Ovary (tissue), 9 donors: ENCODE results near the gene PUS3. TPM values are rescaled to one million over a fixed set of nuclear protein-coding genes. Genes with fewer than 3 reads are reported as not detected.
"Not testable (repeated sequence)": the region's sequence is repeated elsewhere in the genome, so short reads cannot be mapped to it uniquely, and the experiment has no call there.

Experiments used
- DNase-seq, 5 donors: peaks; one replicate each; pipeline ENCODE4 v3.0.0-alpha.2; 2019 to 2020
- H3K27ac ChIP-seq, 2 donors: fragments of 200-600 bp; one replicate each; pipeline versions ENCODE4 v1.5.1 to v1.8.0; 2019 to 2022
- H3K27me3 ChIP-seq: fragments of 200-600 bp; one replicate; pipeline ENCODE4 v1.8.0; 2022
- H3K36me3 ChIP-seq: fragments of 200-600 bp; sonication (generic); one replicate; pipeline ENCODE4 v1.5.1; 2019
- H3K4me1 ChIP-seq: one replicate; pipeline ENCODE4 v1.8.1; 2013; ENCODE audit warnings: mild to moderate bottlenecking, moderate library complexity; ENCODE audit not compliant: insufficient read depth
- H3K4me3 ChIP-seq: fragments of 200-600 bp; sonication (generic); one replicate; pipeline ENCODE4 v1.5.1; 2017
- H3K9me3 ChIP-seq, 2 donors: fragments of 200-600 bp in 1 of 2; sonication (generic) in 1 of 2; one replicate each; pipeline versions ENCODE4 v1.5.1 to v1.8.1; 2013 to 2019; ENCODE audit warnings: mild to moderate bottlenecking in 1 of 2, moderate library complexity in 1 of 2
- EP300 ChIP-seq: sonication (generic); formaldehyde crosslinking; IDR thresholded peaks from one replicate; pipeline ENCODE4 v1.6.1; 2017; ENCODE audit warnings: antibody characterized with exemption
- POLR2A ChIP-seq: fragments of 450-650 bp; IDR thresholded peaks from one replicate; pipeline ENCODE4 v1.6.1; 2017; ENCODE audit warnings: antibody characterized with exemption, mild to moderate bottlenecking, moderate library complexity
- WGBS, 3 donors: extraction: QIAGEN DNeasy Blood & Tissue Kit in 1 of 3; methylation state at CpG; one replicate each; pipeline versions ENCODE4 v1.1.5 to v1.1.7; 2013 to 2017; 5-methylcytosine and 5-hydroxymethylcytosine counted together
- intact Hi-C, 4 donors: fragments of 100-400 bp; cut with DNase I; formaldehyde crosslinking; loops; one replicate each; pipeline versions ENCODE4 v1.11.0 to v1.15.1; 2022 to 2023
- polyA plus RNA-seq, 2 donors: library from polyadenylated mRNA; stranded (reverse); fragments of 200-250 nt in 1 of 2; fragments of 350-450 nt in 1 of 2; fragmentation: Illumina TruSeq in 1 of 2; extraction: RNeasy Lipid Tissue Mini Kit (QIAGEN cat#74804) in 1 of 2; gene quantifications; one replicate each; pipeline ENCODE4 v1.2.3, GENCODE V29; 2013 to 2014
- total RNA-seq, 7 donors: library from RNA; depleted of rRNA in 2 of 7; stranded (reverse); fragments of >200 nt in 2 of 7; fragmentation: NEBNext Ultra II Directional in 3 of 7; extraction: Animal tissue kit (Norgen Biotek cat#: 25700) in 3 of 7; gene quantifications; one replicate each; pipeline versions ENCODE4 v1.1.0 to v1.2.4, GENCODE V29; 2016 to 2023
- TF ChIP-seq, protein P1 (sequence below), 3 donors: fragments of 450-650 bp in 2 of 3; fragments of 200-600 bp in 1 of 3; IDR thresholded peaks; one replicate each; pipeline versions ENCODE4 v1.5.1 to v1.8.0; 2016 to 2022; ENCODE audit warnings: antibody characterized with exemption in 3 of 3, mild to moderate bottlenecking in 1 of 3
- donor health status: DM: no; HTN: no; CAD: no; lungs with moderate emphysema.
- donor health status: DM: no; HTN: no; CAD: no.
- donor health status: Bipolar disorder and iron deficiency.
- donor health status: DM: yes; HTN: yes; CAD: no.
- donor health status: DM: no; HTN: no; CAD: no.
- donor health status: DM: yes; HTN: yes; CAD: no.

The PUS3 gene
- total and polyA plus RNA-seq, 9 donors, result 3.8 to 16.7 (median 8.9) TPM

DNA sequence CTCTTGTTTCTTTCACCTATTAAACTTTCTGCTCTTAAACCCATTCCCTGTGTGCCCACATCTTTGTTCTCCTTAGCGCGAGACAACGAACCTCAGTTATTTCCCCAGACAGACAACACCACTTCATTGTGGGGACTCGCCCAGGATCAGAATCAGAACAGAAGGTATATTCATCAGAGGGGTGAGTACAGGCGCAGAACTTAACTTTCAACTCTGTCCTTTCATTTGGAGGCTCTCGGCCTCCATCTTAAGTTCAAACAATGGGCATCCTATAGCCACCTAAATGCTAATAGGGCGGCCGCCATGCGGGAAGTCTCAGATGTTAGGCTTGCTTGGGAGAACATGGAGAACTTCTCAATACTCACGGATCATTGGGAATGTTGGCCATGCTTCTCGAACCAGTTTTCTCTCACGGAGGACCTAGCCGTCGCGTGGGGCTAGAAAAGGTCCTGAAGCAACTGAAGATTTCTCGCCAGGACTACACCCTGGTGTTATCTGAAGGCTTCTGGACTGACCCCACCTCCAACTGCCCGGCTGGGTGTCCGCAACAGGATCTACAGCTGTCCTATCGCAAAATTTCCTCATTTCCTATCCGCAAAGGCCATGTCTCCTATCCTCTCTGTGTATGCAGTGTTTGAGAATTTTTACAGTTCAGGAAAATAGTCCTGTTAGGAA, 29.0 kb downstream of the PUS3 start:
- no peaks in the 10 kb centered on the region for H3K36me3 ChIP-seq
- intact Hi-C loops, result no loop called here
- H3K9me3 ChIP-seq, result no peaks in the 10 kb centered on the region
- H3K27me3 ChIP-seq, result no peaks in the 10 kb centered on the region
- DNase-seq, result no peak
- no peaks in the 10 kb centered on the region for H3K4me1 ChIP-seq
- no peak overlapping the region for H3K4me3 ChIP-seq
- no peak overlapping the region for H3K27ac ChIP-seq
- TF ChIP-seq, protein P1, sequence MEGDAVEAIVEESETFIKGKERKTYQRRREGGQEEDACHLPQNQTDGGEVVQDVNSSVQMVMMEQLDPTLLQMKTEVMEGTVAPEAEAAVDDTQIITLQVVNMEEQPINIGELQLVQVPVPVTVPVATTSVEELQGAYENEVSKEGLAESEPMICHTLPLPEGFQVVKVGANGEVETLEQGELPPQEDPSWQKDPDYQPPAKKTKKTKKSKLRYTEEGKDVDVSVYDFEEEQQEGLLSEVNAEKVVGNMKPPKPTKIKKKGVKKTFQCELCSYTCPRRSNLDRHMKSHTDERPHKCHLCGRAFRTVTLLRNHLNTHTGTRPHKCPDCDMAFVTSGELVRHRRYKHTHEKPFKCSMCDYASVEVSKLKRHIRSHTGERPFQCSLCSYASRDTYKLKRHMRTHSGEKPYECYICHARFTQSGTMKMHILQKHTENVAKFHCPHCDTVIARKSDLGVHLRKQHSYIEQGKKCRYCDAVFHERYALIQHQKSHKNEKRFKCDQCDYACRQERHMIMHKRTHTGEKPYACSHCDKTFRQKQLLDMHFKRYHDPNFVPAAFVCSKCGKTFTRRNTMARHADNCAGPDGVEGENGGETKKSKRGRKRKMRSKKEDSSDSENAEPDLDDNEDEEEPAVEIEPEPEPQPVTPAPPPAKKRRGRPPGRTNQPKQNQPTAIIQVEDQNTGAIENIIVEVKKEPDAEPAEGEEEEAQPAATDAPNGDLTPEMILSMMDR (IDR thresholded peaks at IDR 0.05), result no peak
- TF ChIP-seq EP300 (no peak), POLR2A (no peak)
- 47 to 77% (median 55%) methylated on average over 20 of the region's 20 CpGs for WGBS, 3 donors

DNA sequence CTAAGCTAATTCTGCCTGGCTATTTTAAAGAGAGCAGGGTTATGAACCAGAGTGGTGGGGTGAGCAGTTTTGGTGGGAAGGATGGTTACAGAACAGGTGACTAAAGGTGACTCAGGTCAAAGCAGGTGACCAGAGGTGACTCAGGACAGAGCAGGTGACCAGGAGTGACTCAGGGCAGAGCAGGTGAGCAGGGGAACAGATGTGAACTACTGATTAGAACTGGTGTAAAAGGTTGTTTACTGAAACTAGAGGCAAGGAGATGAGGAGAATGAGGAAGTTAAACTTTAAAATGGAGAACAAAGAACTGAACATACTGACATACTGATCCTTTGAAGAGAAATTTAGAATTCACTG, 30.9 kb downstream of the PUS3 start:
- intact Hi-C loops, result no loop called here
- Histone ChIP-seq H3K9me3 (no peaks in the 10 kb centered on the region), H3K4me1 (no peaks in the 10 kb centered on the region)

DNA sequence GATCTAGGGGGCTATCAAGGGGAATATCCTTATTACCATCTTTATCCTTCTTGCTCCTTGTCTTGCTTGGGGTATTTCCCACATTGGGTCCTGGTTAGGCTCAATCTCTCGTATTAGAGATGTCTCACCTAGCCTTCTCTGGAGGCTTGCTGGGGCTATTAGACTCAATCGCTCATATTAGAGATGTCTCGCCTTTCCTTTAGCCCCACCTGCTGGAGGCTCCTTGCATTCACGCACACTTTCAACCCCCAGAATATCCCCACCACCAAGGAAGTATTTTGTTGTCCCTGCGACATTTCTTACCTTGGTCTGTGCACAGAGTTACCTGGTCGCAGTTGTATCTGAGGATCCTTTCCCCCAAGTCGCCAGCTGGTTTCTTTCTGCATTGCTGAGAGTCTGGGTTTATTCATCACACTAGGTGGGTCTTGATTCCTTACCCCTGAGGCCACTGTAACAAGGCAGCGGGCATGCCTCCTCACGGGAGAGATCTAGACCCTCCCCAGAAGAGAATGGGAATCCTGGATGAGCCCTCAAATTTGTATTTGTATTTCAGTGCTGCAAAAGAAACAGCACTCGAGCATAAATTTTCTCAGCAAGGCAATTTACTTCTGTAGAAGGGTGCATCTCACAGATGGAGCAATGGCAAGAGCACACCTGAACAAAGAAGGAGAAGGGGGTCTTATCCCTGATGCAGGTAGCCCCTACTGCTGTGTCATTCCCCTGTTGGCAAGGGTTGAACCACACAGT, 31.4 kb downstream of the PUS3 start:
- Histone ChIP-seq H3K27me3 (no peaks in the 10 kb centered on the region), H3K27ac (no peak overlapping the region), H3K36me3 (no peaks in the 10 kb centered on the region), H3K9me3 (no peaks in the 10 kb centered on the region), H3K4me1 (no peaks in the 10 kb centered on the region), H3K4me3 (no peak overlapping the region)
- TF ChIP-seq EP300, result no peak
- TF ChIP-seq POLR2A, result no peak
- TF ChIP-seq, protein P1 (IDR thresholded peaks at IDR 0.05), result no peak
- DNase-seq, result no peak
- intact Hi-C loops, result no loop called here
- 70 to 72% (median 70%) methylated on average over 10 of the region's 10 CpGs for WGBS, 3 donors

More for the DNA sequence above, 30.9 kb downstream of the PUS3 start:
- DNase-seq, result no peak
- Histone ChIP-seq H3K36me3 (no peaks in the 10 kb centered on the region), H3K4me3 (no peak overlapping the region), H3K27ac (no peak overlapping the region), H3K27me3 (no peaks in the 10 kb centered on the region)
- TF ChIP-seq POLR2A (no peak), EP300 (no peak)
- TF ChIP-seq, protein P1 (IDR thresholded peaks at IDR 0.05), result no peak

DNA sequence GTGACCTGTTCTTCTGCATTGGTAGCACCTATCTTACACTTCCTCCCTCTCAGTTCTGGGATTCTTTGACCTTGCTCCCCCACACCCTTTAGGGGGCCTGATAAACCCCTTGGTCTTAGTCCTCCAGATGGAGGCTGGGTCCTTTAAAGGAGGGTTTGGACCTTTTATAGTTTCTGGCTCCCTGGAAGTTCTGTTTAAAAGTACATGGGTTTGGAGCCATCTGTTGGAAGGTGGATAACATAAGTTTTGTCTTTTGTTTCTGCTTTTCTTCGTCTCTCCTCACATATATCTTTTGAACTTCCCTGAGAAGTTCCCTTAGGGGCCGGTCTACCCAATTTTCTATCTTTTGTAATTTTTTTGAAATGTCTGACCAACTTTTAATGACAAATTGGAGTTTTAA, 33.5 kb downstream of the PUS3 start:
- intact Hi-C loops, result no loop called here
- TF ChIP-seq, protein P1 (IDR thresholded peaks at IDR 0.05), result no peak
- TF ChIP-seq EP300 (no peak), POLR2A (no peak)
- DNase-seq, result no peak
- Histone ChIP-seq H3K4me3 (no peak overlapping the region), H3K36me3 (no peaks in the 10 kb centered on the region), H3K9me3 (no peaks in the 10 kb centered on the region), H3K27me3 (no peaks in the 10 kb centered on the region), H3K4me1 (no peaks in the 10 kb centered on the region), H3K27ac (no peak overlapping the region)
- WGBS, 3 donors, result 41 to 52% (median 42%) methylated on average over 2 of the region's 2 CpGs

GRCh38 chr11:125865354-125865753, 37.7 kb downstream of the PUS3 start:
- 91 to 97% (median 92%) methylated on average over 4 of the region's 4 CpGs for WGBS, 3 donors
- H3K36me3 ChIP-seq, DNase-seq, H3K4me1 ChIP-seq, H3K27me3 ChIP-seq, intact Hi-C loops, H3K27ac ChIP-seq, H3K9me3 ChIP-seq, H3K4me3 ChIP-seq: not testable (repeated sequence)

- intact Hi-C loops, H3K36me3 ChIP-seq, H3K27ac ChIP-seq, H3K27me3 ChIP-seq, DNase-seq, H3K4me1 ChIP-seq, H3K9me3 ChIP-seq, H3K4me3 ChIP-seq: not testable (repeated sequence)
- WGBS, 3 donors, result 97 to 100% methylated on average over 4 to 25 of the region's 33 CpGs; no CpG with 5 or more reads in 1 of the 3 donors
Measured at GRCh38 chr11:125862786-125863185, 40.2 kb downstream of the PUS3 start.

DNA sequence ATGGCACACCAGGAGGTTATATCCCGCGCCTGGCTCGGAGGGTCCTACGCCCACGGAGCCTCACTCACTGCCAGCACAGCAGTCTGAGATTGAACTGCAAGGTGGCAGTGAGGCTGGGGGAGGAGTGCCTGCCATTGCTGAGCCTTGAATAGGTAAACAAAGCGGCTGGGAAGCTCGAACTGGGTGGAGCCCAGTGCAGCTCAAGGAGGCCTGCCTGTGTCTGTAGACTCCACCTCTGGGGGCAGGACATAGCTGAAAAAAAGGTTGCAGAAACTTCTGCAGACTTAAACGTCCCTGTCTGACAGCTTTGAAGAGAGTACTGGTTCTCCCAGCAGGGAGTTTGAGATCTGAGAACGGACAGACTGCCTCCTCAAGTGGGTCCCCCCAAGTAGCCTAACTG, 45.3 kb downstream of the PUS3 start:
- H3K4me3 ChIP-seq, intact Hi-C loops: not testable (repeated sequence)

More for the DNA sequence above, 45.3 kb downstream of the PUS3 start:
- H3K36me3 ChIP-seq, H3K4me1 ChIP-seq, H3K27me3 ChIP-seq, H3K27ac ChIP-seq, DNase-seq, H3K9me3 ChIP-seq: not testable (repeated sequence)
- 85 to 92% (median 90%) methylated on average over 9 of the region's 9 CpGs for WGBS, 3 donors
